LNCaP clone FGC (cell line): Measurements from ENCODE around the gene ARHGEF40.
A peak's percentile ranks its signal among the peaks of the same experiment; 100 is the strongest.

Source experiments
- DNase-seq: peaks from one replicate; pipeline ENCODE4 v3.0.0-alpha.2; 2011; ENCODE audit warnings: low read depth
- H3K4me3 ChIP-seq: 2 replicates; pipeline ENCODE4 v1.5.1; 2011; ENCODE audit warnings: mild to moderate bottlenecking, low read depth, low read length, control low read depth
- CTCF ChIP-seq: IDR thresholded peaks from 2 replicates; pipeline ENCODE4 v1.5.1; 2012; ENCODE audit warnings: mild to moderate bottlenecking; ENCODE audit not compliant: control insufficient read depth, insufficient read depth; ENCODE audit errors: extremely low read depth

The ARHGEF40 gene

GRCh38 chr14:21059842-21060613 is 10.1 kb upstream of the ARHGEF40 start:
- H3K4me3 ChIP-seq = no peak overlapping the region
- no peak for DNase-seq
- TF ChIP-seq CTCF = no peak

GRCh38 chr14:21060614-21061346 is 9.3 kb upstream of the ARHGEF40 start:
- TF ChIP-seq CTCF = no peak
- no peak for DNase-seq
- H3K4me3 ChIP-seq = no peak overlapping the region

- no peak for TF ChIP-seq CTCF
- no peak for DNase-seq
- no peak overlapping the region for H3K4me3 ChIP-seq
Measured at GRCh38 chr14:21061347-21061668, 8.8 kb upstream of the ARHGEF40 start.

- H3K4me3 ChIP-seq = no peak overlapping the region
- no peak for TF ChIP-seq CTCF
- DNase-seq = no peak
Measured at GRCh38 chr14:21063479-21063878, 6.6 kb upstream of the ARHGEF40 start.

- no peak for DNase-seq
- peak; percentile 64 for TF ChIP-seq CTCF
- no peak overlapping the region for H3K4me3 ChIP-seq
Measured at GRCh38 chr14:21066882-21067502, 3.1 kb upstream of the ARHGEF40 start.

DNA sequence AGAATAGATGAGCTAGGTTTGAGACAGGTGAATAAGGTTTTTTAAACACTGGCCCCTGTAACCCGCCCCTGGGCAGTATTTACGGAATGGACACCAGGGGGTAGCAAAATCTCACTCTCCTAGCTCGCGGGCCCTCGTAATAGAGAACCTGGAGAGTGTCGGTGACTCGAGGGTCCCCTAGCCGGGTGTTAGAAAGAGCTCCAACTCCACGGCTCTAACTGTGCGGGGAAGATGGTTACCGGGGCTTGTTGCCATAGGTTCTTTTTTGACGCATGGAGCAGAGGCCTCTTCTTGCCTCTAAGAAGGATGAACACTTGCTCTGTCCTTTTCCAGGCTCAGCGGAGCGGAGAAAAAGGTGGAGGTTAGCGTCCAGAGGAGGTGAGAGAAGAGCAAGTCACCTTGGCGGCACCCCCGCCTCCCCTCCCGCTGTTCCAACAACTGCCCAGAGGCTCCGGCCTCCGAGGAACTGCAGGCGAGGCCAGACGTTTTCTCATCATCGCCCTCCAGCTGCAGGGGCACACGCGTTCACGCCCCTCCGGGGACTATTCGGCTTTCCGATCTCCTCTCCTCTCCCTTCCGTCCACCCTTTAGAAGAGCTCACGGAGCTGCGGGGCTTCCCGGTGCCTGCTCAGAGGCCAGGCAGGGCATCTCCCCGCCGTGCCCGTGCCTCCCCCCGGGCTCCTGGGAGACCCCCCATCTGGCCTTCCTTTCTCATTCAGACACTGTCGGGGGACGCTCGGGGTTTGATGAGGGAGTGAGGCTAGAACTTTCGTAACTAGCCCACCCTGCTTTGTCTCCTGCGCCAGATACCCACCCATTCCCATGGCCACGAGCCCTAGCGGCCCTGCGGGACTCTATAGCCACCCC is 1.4 kb upstream of the ARHGEF40 start:
- H3K4me3 ChIP-seq = no peak overlapping the region
- TF ChIP-seq CTCF = peak; percentile 49
- DNase-seq = no peak
